Right ventricle myocardium inferior (tissue), 1 donor: ENCODE results near the gene SPCS2. TPM values are rescaled to one million over a fixed set of nuclear protein-coding genes. Genes with fewer than 3 reads are reported as not detected.
A peak's percentile ranks its signal among the peaks of the same experiment; 100 is the strongest.

Experiments used
- ATAC-seq: fragments of 200-7000 bp; cut with Tn5 transposase; one replicate; pipeline ENCODE4 v1.9.1; 2020; ENCODE audit warnings: mild to moderate bottlenecking, moderate library complexity
- DNase-seq: peaks from one replicate; pipeline ENCODE4 v3.0.0; 2021; ENCODE audit errors: missing footprints
- intact Hi-C: fragments of 100-400 bp; cut with DNase I; formaldehyde crosslinking; loops from one replicate; pipeline ENCODE4 v1.11.0; 2022
- long read RNA-seq: library from polyadenylated mRNA; unstranded; transcript quantifications from one replicate; pipeline ENCODE4 v2.0.0, GENCODE V29; 2021
- total RNA-seq: library from RNA; stranded (reverse); fragmentation: NEBNext Ultra II Directional; extraction: Animal tissue kit (Norgen Biotek cat#: 25700); gene quantifications from one replicate; pipeline ENCODE4 v1.2.1, GENCODE V29; 2021
- donor health status: DM: no; HTN: yes; CAD: no; lungs with severe emphysema.

SPCS2 gene
- 108 TPM for total RNA-seq
- long read RNA-seq, partial matches to known transcripts = 1 of 4 reads
- long read RNA-seq, other reads (novel, unspliced or antisense) = 2 of 4 reads

DNA sequence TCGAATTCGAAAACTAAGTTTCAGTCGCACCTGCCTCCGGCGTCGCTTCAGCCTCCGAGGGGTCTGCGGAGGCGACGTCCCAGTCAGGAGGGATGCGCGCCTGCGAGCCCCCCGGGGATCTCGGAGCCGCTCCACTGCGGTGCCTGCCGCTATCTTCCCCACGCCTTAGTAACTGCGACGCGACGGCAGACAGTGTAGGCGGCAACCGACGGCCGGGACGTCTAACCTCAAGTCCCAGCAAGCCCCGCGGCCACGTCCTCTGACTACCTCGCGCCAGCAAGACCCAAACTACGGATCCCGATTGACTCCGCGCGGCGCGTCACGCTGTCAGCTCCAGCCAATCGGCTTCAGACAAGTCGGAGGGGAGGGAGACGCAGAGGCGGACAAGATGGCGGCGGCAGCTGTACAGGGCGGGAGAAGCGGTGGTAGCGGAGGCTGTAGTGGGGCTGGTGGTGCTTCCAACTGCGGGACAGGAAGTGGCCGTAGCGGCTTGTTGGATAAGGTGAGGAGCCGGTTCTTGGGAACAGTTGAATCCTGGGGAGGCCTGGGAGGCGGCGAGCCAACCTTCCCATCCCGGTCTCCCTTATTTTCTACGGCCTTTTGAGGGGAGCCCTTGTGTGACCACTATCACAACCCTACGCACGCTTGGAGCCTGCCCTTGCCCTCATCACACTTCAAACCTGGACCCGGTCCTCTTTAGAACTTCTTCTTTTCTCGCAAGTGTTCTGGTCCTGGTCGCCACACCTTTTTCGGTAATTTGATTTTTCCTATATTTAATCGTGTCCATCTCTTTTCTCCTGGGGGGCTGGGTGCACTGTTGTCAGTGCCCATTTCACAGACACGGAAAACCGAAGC is at the start of gene SPCS2, which contains the start of gene XRRA1:
Gene SPCS2 (plus strand): TSS at position 369 of the 855 bp plus-strand sequence. CDS start 20 bp downstream, at position 389.
Gene XRRA1 (minus strand): TSS at position 194 of the 855 bp plus-strand sequence. CDS start 8,213 bp downstream, outside the sequence.
- intact Hi-C loops = no loop called here
- ATAC-seq (peak; percentile 99), DNase-seq (peak; percentile 100)

DNA sequence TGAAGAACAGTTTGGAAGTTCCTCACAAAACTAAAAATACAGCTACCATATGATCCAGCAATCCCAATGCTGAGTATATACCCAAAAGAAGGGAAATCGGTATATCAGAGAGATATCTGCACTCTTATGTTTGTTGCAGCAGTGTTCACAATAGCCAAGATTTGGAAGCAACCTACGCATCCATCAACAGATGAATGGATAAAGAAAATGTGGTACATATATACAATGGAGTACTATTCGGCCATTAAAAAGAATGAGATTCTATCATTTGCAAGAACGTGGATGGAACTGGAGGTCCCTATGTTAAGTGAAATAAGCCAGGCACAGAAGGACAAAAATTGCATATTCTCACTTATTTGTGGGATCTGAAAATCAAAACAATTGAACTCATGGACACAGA is 46.7 kb upstream of the SPCS2 start:
- no peak for DNase-seq
- intact Hi-C loops = no loop called here
- ATAC-seq = no peak

DNA sequence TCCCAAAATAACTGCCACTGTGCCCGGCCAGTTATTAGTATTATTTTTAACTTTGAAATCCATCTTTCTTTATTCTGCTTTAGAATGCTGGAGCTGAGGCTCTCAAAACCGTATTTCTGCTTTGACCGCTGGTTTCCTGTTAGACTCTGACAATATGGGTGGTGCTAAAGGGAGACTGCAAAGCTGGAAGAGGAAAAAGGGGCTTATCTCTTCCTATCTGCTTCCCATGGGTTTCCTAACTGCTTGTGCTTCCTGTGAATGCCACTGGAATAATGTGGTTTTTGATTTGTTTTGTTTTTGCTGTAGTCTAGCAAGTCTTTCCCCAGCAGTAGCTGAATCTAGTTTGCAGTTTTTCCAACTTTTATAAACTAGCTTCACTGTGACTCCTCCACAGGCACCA is 43.7 kb upstream of the SPCS2 start:
- peak; percentile 28 for ATAC-seq

DNA sequence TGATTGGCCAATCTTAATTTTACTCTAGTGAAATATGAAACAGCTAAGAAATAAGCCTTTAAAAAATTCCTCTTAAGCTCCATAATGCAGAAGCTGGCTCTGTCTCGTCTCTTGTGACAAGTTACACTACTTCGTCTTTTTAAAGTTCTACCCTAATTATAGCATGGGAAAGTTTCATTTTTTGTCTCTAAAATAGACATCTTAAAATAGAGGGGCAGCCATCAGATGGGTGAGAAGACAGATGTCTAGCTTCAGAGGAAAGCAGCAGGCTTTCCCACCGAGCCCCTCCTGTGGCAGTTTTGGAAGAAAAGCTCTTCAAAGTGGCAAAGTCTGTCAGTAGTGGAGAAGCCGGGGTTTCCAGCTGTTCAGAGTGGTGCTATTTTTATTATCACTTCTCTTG is 39.7 kb upstream of the SPCS2 start:
- intact Hi-C loops = no loop called here
- ATAC-seq (no peak), DNase-seq (no peak)

More for the DNA sequence above, 43.7 kb upstream of the SPCS2 start:
- no peak for DNase-seq
- intact Hi-C loops = no loop called here

DNA sequence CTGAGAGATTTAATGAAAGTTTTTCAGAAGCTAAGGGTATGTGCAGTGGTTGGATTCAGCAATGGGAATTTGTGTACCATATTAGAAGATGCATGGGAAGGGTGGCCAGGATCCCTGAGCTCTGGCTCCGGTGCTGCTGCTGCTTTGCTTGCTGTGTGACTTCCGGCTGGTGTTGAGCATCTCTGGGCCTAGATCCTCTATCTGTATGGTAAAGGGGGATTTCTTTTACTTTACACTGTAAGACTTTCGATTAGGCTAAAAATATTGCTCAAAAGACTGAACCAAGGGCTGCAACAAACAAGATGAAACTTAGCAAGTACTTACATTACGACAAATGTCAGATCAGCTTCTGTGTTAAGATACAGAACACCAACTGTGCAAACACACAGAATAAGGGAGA is 39.3 kb upstream of the SPCS2 start:
- DNase-seq = no peak
- intact Hi-C loops = no loop called here
- no peak for ATAC-seq

DNA sequence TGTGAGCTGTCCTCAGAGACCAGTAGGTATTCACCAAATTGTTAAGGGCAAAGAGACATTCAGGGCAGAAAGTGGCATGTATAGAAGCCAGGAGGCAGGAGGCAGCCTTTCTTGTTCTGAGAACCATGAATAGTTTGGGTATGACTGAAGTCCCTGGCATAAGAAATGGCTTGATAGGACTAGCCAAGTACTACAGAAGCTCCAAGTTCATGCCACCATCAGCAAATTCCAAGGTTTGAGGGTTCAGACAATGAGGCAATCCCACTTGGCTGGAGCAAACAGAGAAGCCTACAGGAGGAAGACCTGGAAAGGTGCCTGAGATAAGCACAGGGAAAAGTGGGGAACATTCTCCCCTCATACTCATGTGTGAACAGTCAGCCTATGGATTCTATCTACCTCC is 25.9 kb upstream of the SPCS2 start:
- intact Hi-C loops = no loop called here
- ATAC-seq (no peak), DNase-seq (no peak)

DNA sequence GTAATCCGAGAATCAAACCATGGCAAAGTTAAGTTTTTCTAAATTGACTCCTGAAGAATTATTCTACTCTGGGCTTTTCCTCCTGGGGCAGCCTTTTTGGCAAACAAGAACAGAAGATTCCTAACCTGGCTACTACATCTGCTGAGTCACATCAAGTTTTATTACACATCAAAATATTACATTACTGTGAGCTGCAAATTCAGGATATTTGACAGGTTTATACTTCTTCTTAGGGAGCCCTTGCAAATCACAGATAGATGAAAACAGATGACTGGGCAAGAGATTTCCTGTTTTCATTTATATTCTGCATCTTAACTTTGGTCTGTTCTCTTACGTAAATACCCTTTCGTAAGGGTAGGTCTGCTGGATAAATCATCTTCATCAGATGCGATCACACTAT is 23.8 kb upstream of the SPCS2 start:
- ATAC-seq (no peak), DNase-seq (no peak)
- intact Hi-C loops = no loop called here

DNA sequence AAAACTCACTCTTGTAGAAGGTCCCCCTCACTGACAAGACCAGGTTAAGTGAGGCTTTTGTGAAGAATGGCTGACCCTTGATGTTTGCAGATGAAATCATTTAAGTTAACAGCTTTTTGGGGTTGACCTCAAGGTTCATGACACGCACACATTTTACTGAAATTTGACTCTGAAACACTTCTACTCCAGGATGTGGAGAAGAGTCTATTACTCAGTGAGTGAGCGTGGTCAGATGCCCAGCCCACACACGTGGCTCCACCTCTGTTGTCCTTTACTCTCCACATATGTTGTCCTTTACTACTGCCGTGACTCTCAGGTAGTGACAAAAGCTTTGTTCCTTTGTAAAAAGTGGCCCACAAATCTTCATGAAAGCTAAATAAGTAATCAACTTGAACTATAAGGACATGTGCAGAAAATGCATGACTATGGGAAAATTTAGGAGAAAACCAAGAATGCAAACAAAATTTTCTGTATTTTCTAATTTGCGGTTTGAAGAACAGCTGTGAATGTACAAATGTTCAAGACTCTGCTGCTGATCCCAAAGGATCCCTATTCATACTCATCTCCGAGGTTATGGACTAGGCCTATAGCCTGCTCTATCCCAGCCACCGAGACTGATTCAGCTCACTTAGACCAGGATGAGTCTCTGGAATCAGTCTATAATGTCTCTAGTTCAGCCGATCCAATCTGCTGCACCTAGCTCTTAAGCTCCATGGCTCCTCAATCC is 22.6 kb upstream of the SPCS2 start:
- intact Hi-C loops = no loop called here
- ATAC-seq (no peak), DNase-seq (no peak)

DNA sequence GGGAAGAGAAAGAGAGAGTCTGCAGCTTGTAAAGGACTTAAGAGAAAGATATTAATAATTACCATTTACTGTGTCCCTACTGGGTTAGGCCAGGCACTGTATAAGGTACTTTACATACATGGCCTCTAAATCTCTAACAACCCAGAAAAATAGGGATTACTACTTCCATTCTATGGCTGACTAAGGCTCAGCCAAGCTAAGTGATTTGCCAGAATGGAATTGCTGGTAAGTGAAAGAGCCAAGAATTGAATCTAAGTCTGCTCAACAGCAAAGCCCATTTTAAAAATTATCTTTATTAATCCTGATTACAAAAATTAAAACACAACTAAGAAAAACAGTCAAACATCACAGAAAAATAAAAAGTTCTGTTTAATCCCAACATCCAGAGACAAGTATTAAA is 21.6 kb upstream of the SPCS2 start:
- DNase-seq (no peak), ATAC-seq (no peak)
- intact Hi-C loops = no loop called here

DNA sequence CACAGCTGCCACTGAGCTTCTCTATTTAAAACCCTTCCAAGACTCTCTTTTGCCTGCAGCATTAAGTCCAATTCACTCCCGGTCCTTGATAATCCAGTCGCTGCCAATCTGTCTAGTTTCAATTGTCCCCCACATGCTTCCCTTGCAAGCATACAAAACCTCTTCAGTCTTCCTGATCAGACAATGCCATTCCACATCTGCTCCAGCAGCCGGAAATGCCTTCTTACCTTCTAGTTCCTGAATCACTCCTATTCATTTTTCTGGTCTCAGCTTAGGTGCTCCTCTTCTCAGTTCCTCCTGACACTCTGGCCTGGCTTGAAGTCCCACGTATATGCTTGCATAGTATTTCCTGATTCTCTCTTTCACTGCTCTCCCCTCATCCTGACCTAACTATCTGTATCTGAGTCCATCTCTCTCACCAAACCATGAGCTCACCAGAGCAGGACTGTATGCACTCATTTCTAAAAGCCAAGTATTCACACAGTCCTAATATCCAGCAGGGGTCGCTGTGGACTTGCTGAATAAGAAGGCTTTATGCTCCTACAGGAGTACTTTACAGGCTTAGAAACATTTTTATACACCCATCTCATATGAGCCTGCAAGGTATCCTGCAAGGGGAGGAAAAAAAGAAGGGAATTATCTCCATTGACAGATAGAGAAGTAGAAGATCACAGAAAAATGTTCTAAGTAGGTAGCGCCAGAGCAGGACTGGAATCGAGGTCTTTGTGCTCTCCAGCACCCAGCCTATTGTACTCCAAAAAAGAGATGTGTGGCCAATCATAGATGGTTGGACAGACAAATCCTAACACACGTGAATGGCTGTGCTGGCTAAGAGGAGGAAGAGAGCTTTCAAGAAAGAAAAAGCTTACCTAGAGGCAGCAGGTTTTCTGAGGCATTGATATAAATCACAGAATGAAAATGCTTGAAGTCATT is 19.4 kb upstream of the SPCS2 start:
- DNase-seq (no peak), ATAC-seq (peak; percentile 81)
- intact Hi-C loops = loop anchor here (1.0 to 5.0 kb wide), 2 partner anchors 102 to 318 kb away; no protein-coding TSS in a partner anchor

DNA sequence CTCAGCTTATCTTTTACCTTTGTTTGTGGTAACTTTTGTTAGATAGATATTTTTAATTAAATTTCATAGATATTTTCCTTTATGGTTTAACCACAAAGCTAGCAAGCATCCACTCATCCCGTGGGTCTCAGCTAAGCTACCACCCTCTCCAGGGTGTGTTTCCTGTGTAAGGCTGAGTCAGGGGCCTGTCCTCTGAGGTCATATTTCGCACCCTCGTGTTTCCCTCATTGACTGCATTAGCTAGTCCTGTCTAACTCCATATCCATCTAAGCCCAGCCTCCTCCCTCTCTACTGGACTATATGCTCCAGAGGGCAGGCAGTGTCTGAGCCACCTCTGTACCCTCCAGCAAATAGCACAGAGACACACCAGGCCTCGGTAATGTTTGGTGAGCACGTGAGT is 16.9 kb upstream of the SPCS2 start:
- intact Hi-C loops = loop anchor here (5.0 kb wide), 1 partner anchor 315 kb away; no protein-coding TSS in a partner anchor
- ATAC-seq = no peak
- no peak for DNase-seq

DNA sequence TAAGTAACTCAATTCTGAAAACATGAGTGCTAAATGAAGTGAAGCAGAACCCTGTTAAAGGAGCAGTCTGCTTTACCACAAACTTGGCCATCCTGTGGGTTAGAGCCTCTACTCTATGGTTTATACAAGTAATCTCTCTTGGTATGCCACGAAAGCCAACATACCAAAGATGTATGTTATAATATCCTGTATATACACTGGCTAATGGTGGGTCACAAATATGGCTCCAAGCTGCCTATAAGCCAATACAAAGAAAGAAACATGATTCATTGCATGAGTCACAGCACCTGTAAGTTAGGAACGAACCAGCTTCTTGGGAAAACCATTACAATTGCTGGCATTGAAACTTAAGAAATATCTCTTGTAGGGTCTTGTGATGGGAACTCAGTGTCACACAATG is 16.3 kb upstream of the SPCS2 start:
- ATAC-seq (no peak), DNase-seq (no peak)
- intact Hi-C loops = loop anchor here (5.0 kb wide), 1 partner anchor 315 kb away; no protein-coding TSS in a partner anchor

DNA sequence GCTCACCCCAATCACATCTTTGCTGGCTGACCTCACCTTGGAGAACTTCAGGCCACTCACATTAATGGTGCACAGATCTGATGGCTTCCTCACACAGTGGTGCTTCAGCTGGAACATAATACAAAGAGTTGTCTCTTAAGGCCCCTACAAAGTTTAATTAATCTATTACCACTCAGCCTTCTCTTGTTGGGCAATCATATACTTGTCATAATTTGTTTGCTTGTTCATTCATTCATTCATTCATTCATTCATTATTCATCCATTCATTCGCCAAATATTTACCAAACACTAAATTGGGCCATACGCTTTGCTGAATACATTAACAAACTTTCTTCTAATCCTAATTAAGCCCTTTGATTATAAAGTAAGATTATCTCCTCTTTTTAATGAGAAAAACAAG is 15.3 kb upstream of the SPCS2 start:
- DNase-seq (no peak), ATAC-seq (no peak)
- intact Hi-C loops = loop anchor here (5.0 kb wide), 1 partner anchor 314 kb away; no protein-coding TSS in a partner anchor

DNA sequence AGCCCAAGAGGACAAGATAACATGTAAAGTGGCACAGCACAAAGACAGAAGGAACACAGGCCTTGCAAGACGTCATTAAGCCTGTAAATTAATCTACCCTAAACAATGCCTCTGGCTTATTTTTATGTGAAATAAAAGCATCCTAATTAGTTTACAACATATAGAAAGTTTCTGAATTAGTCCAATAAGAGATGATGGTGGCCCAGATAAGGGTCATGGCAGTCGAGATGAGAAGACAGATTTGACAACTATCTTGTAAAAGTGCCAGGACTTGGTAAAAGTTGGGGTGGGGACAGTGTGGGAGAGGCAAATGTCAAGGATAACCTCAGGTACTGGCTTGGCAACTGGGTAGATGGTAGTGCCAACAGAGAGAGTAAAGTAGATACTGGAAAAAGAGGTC is 13.8 kb upstream of the SPCS2 start:
- intact Hi-C loops = no loop called here
- no peak for ATAC-seq

DNA sequence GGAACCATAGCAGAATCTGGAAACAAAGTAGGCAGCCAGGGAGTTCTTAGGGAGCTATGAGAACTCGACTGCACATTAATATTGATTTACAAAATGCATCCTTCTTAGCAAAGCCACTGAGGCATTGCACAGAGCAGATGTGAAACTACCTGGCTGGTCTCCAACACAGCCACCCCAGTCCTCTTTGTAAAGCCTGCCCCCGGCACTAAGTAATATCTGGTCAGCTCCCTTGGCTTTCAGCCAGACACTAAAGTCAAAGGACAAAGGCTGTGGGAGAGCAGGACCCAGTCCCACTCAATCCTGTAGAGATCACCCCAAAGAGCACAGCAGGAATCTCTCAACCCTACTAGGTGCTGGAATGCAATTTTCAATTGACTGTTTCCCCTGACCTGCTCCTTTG is 13.0 kb upstream of the SPCS2 start:
- ATAC-seq (no peak), DNase-seq (no peak)
- intact Hi-C loops = no loop called here

More for the DNA sequence above, 13.8 kb upstream of the SPCS2 start:
- no peak for DNase-seq

DNA sequence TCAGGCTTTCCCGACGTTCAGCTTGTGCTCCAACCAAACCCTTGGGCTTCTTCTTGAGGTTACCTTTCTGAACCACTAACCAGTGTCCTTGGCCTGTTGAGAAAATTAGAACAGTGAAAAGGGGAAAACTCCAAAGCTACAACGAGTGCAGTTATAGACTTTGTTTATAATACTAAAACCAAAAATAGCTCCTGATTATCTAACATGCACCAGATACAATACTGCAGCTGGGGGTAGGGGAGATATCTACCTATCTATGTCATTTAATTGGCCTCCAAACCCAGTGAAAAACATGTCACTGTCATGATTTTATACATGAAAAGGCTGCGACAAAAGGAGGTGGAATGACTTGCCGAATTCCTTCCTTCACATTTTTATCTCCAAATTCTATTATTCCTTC is 12.1 kb upstream of the SPCS2 start:
- DNase-seq (no peak), ATAC-seq (no peak)
- intact Hi-C loops = no loop called here

DNA sequence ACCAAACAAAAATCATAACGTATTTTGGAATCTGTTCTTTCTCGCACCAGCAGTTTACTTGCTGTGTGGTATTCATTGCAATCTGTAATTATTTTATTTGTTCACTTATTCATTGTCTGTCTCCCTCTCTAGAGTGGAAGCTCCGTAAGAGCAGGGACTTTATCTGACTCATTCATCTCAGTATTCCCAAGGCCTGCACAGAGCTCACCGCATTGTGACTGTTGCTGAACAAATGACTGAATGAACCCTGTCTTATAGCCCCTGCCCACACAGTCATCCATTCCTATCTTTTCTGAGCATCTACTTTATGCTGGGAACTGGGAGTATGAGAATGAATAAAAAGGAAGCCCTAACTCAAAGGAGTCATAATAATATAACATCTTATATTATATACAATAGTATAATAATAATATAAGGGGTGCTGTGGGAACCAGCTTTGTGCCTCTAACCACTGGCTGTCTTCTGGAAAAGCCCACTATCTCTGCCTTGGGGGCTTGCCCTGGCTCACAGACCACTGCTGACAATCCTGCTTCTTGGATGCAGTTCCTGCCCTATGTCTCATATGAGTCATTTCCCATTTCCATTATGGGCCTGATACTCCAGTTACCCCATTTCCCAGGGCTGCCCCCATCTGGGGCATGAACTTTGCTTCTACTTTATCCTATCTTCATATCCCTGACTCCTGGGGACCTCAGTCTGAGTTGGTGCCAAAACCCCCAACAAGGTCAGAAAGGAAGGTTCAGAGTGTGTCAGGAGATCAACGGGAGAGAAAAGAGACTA is 11.2 kb upstream of the SPCS2 start:
- DNase-seq = no peak
- intact Hi-C loops = no loop called here
- ATAC-seq = no peak

DNA sequence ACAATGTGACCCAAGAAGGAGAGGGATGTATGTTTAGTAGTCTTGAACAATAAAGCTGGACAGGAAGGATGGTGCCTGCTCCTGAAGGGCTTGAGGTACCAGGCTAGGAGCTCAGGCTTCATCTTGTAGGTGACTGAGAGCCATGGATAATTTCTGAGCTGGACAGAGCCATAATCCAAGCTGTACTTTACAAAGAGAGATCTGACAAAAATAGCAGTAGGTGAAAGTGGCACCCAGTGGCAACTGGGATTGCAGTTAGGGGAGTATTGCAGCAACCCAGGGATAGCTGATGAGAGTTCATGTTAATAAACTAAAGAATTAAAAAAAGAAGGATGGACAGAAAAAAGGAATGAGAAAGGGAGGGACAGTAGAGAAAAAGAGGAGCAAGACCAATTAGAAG is 7.6 kb upstream of the SPCS2 start:
- DNase-seq (no peak), ATAC-seq (no peak)
- intact Hi-C loops = no loop called here
